CD4-positive, alpha-beta memory T cell (primary cell): ENCODE data around the gene SQOR. TPM values are rescaled to one million over a fixed set of nuclear protein-coding genes. Genes with fewer than 3 reads are reported as not detected.
A peak's percentile ranks its signal among the peaks of the same experiment; 100 is the strongest.

Experiments
- CTCF ChIA-PET: fragments of 350-600 bp; sonication (Branson Sonifier 250); formaldehyde crosslinking; loops from one replicate; lab custom pipeline; 2021; ENCODE audit warnings: inconsistent platforms; ENCODE audit not compliant: partially characterized antibody; lab: Charles Lee
- POLR2A ChIA-PET: fragments of 350-600 bp; sonication (Branson Sonifier 250); formaldehyde crosslinking; loops from one replicate; lab custom pipeline; 2021; ENCODE audit not compliant: partially characterized antibody; lab: Charles Lee
- DNase-seq, 5 donors: peaks; one replicate each; pipeline versions ENCODE4 v3.0.0 to v3.0.0-alpha.2; 2020 to 2022; ENCODE audit warnings: mixed read lengths in 1 of 5
- H3K27ac ChIP-seq: one replicate; pipeline ENCODE4 v1.7.0; 2013; ENCODE audit warnings: low read depth, low read length
- H3K27me3 ChIP-seq: 2 replicates; pipeline ENCODE4 v1.7.0; 2013; ENCODE audit warnings: mild to moderate bottlenecking, low read length, moderate library complexity; ENCODE audit not compliant: insufficient read depth
- H3K36me3 ChIP-seq: 2 replicates; pipeline ENCODE4 v1.7.0; 2013; ENCODE audit warnings: mild to moderate bottlenecking, low read length, moderate library complexity; ENCODE audit not compliant: insufficient read depth
- H3K4me1 ChIP-seq: 2 replicates; pipeline ENCODE4 v1.7.0; 2013; ENCODE audit warnings: mild to moderate bottlenecking, low read length, moderate library complexity; ENCODE audit not compliant: insufficient read depth
- H3K4me3 ChIP-seq, 2 donors: one replicate each; pipeline ENCODE4 v1.7.0; 2013; ENCODE audit warnings: low read length in 2 of 2, mild to moderate bottlenecking in 1 of 2
- H3K9me3 ChIP-seq, 2 donors: one replicate each; pipeline ENCODE4 v1.7.0; 2013; ENCODE audit warnings: low read length in 2 of 2, control low read depth in 1 of 2; ENCODE audit not compliant: control insufficient read depth in 1 of 2
- H3K27ac Mint-ChIP-seq, 7 donors: one replicate each; pipeline ENCODE4 v1.8.0; 2020 to 2021; ENCODE audit warnings: mixed read lengths in 7 of 7, mild to moderate bottlenecking in 6 of 7, inconsistent platforms in 3 of 7, moderate library complexity in 3 of 7
- H3K27me3 Mint-ChIP-seq, 2 donors: one replicate each; pipeline ENCODE4 v1.8.0; 2020 to 2021; ENCODE audit warnings: mixed read lengths in 2 of 2
- H3K36me3 Mint-ChIP-seq, 2 donors: one replicate each; pipeline ENCODE4 v1.8.0; 2020 to 2021; ENCODE audit warnings: mixed read lengths in 2 of 2, inconsistent platforms in 1 of 2, mild to moderate bottlenecking in 1 of 2
- H3K4me1 Mint-ChIP-seq, 4 donors: one replicate each; pipeline ENCODE4 v1.8.0; 2020 to 2021; ENCODE audit warnings: mixed read lengths in 4 of 4, mild to moderate bottlenecking in 1 of 4
- H3K4me3 Mint-ChIP-seq, 8 donors: one replicate each; pipeline ENCODE4 v1.8.0; 2020 to 2021; ENCODE audit warnings: mixed read lengths in 8 of 8, mild to moderate bottlenecking in 7 of 8, moderate library complexity in 6 of 8, inconsistent platforms in 3 of 8
- H3K9me3 Mint-ChIP-seq, 8 donors: one replicate each; pipeline ENCODE4 v1.8.0; 2020 to 2021; ENCODE audit warnings: mixed read lengths in 8 of 8, mild to moderate bottlenecking in 5 of 8, inconsistent platforms in 3 of 8, moderate library complexity in 1 of 8
- intact Hi-C: fragments of 100-400 bp; cut with micrococcal nuclease; formaldehyde crosslinking; loops from one replicate; pipeline ENCODE4 v1.15.1; 2023
- polyA plus RNA-seq, 2 donors: library from polyadenylated mRNA; unstranded; fragments of 300-500 nt; fragmentation: Illumina TruSeq; gene quantifications; one replicate each; pipeline ENCODE4 v1.2.3, GENCODE V29; 2021
- total RNA-seq, 2 experiments: library from RNA; stranded (reverse); gene quantifications; one replicate each; pipeline ENCODE4 v1.2.3, GENCODE V29; 2021

The SQOR gene
- total and polyA plus RNA-seq, 4 experiments from 2014 or later = 47.9 to 183 (median 84.6) TPM

- peaks cover 23% of the 10 kb centered on the region for H3K4me1 ChIP-seq
- Mint-ChIP-seq H3K27ac (peak overlapping the region in 1 of 7 donors; percentile 65), H3K27me3 (no peaks in the 10 kb centered on the region), H3K36me3 (peaks cover 23 to 26% of the 10 kb centered on the region in 2 donors), H3K4me3 (no peak overlapping the region), H3K4me1 (peaks cover 38 to 76% (median 58%) of the 10 kb centered on the region in 4 donors), H3K9me3 (peaks cover 0 to 1% (median 0%) of the 10 kb centered on the region in 8 donors)
- ChIA-PET CTCF (no interaction called here), POLR2A (no interaction called here)
- H3K27ac ChIP-seq = no peak overlapping the region
- no peak for DNase-seq
- peaks cover 6% of the 10 kb centered on the region for H3K36me3 ChIP-seq
- no peaks in the 10 kb centered on the region for H3K9me3 ChIP-seq
- H3K27me3 ChIP-seq = no peaks in the 10 kb centered on the region
- no peak overlapping the region for H3K4me3 ChIP-seq
- intact Hi-C loops = no loop called here
Observed at GRCh38 chr15:45654749-45655148, 19.9 kb downstream of the SQOR start.

GRCh38 chr15:45657254-45657653 lies 22.4 kb downstream of the SQOR start:
- no peak for DNase-seq
- Histone ChIP-seq H3K36me3 (peaks cover 20% of the 10 kb centered on the region), H3K9me3 (no peaks in the 10 kb centered on the region), H3K27me3 (no peaks in the 10 kb centered on the region), H3K27ac (no peak overlapping the region), H3K4me1 (peaks cover 17% of the 10 kb centered on the region), H3K4me3 (no peak overlapping the region)
- H3K9me3 Mint-ChIP-seq = peaks cover 0 to 1% (median 0%) of the 10 kb centered on the region in 8 donors
- CTCF ChIA-PET = no interaction called here
- POLR2A ChIA-PET = no interaction called here
- H3K4me3 Mint-ChIP-seq = peak overlapping the region in 1 of 8 donors; percentile 33
- H3K36me3 Mint-ChIP-seq = peaks cover 34 to 37% of the 10 kb centered on the region in 2 donors
- intact Hi-C loops = no loop called here
- H3K27me3 Mint-ChIP-seq = no peaks in the 10 kb centered on the region
- peaks cover 32 to 67% (median 48%) of the 10 kb centered on the region in 4 donors for H3K4me1 Mint-ChIP-seq
- peak overlapping the region in 4 of 7 donors; percentile 22 to 64 (median 38) for H3K27ac Mint-ChIP-seq

GRCh38 chr15:45657764-45658545 lies 23.1 kb downstream of the SQOR start:
- ChIA-PET CTCF (no interaction called here), POLR2A (no interaction called here)
- Histone ChIP-seq H3K4me1 (peaks cover 14% of the 10 kb centered on the region), H3K4me3 (no peak overlapping the region), H3K27me3 (no peaks in the 10 kb centered on the region), H3K36me3 (peaks cover 28% of the 10 kb centered on the region), H3K27ac (no peak overlapping the region), H3K9me3 (no peaks in the 10 kb centered on the region)
- H3K9me3 Mint-ChIP-seq = peaks cover 0 to 1% (median 0%) of the 10 kb centered on the region in 8 donors
- no peak for DNase-seq
- peak overlapping the region in 4 of 7 donors; percentile 10 to 79 (median 38) for H3K27ac Mint-ChIP-seq
- intact Hi-C loops = no loop called here
- peaks cover 30 to 62% (median 43%) of the 10 kb centered on the region in 4 donors for H3K4me1 Mint-ChIP-seq
- H3K36me3 Mint-ChIP-seq = peaks cover 34 to 42% of the 10 kb centered on the region in 2 donors
- no peak overlapping the region for H3K4me3 Mint-ChIP-seq
- no peaks in the 10 kb centered on the region for H3K27me3 Mint-ChIP-seq

- H3K27me3 Mint-ChIP-seq = no peaks in the 10 kb centered on the region
- Histone ChIP-seq H3K9me3 (no peaks in the 10 kb centered on the region), H3K4me3 (no peak overlapping the region), H3K4me1 (peaks cover 5% of the 10 kb centered on the region), H3K27me3 (no peaks in the 10 kb centered on the region), H3K27ac (no peak overlapping the region), H3K36me3 (peaks cover 41% of the 10 kb centered on the region)
- DNase-seq = no peak
- peak overlapping the region in 6 of 7 donors; percentile 16 to 80 (median 47) for H3K27ac Mint-ChIP-seq
- H3K36me3 Mint-ChIP-seq = peaks cover 50 to 66% of the 10 kb centered on the region in 2 donors
- ChIA-PET POLR2A (interaction anchor here (1.3 kb wide), 1 partner anchor 18 kb away, joined by 5 read pairs; no protein-coding TSS in a partner anchor), CTCF (interaction anchor here (0.9 kb wide), 1 partner anchor 50 kb away, joined by 3 read pairs; no protein-coding TSS in a partner anchor)
- peaks cover 19 to 40% (median 27%) of the 10 kb centered on the region in 4 donors for H3K4me1 Mint-ChIP-seq
- H3K4me3 Mint-ChIP-seq = no peak overlapping the region
- H3K9me3 Mint-ChIP-seq = peaks cover 0 to 1% (median 0%) of the 10 kb centered on the region in 8 donors
- intact Hi-C loops = no loop called here
Observed at GRCh38 chr15:45660231-45660979, 25.6 kb downstream of the SQOR start.

- H3K27ac Mint-ChIP-seq = no peak overlapping the region
- Histone ChIP-seq H3K4me1 (peaks cover 5% of the 10 kb centered on the region), H3K9me3 (no peaks in the 10 kb centered on the region), H3K4me3 (no peak overlapping the region), H3K27ac (no peak overlapping the region), H3K27me3 (no peaks in the 10 kb centered on the region), H3K36me3 (peaks cover 41% of the 10 kb centered on the region)
- peaks cover 60 to 75% of the 10 kb centered on the region in 2 donors for H3K36me3 Mint-ChIP-seq
- no peak overlapping the region for H3K4me3 Mint-ChIP-seq
- H3K27me3 Mint-ChIP-seq = no peaks in the 10 kb centered on the region
- ChIA-PET CTCF (no interaction called here), POLR2A (no interaction called here)
- H3K9me3 Mint-ChIP-seq = peaks cover 0 to 1% (median 0%) of the 10 kb centered on the region in 8 donors
- no peak for DNase-seq
- H3K4me1 Mint-ChIP-seq = peaks cover 20 to 38% (median 31%) of the 10 kb centered on the region in 4 donors
- intact Hi-C loops = no loop called here
Observed at GRCh38 chr15:45662375-45662774, 27.5 kb downstream of the SQOR start.

- peak overlapping the region in 2 of 7 donors; percentile 29 to 61 for H3K27ac Mint-ChIP-seq
Observed at GRCh38 chr15:45664451-45664850, 29.6 kb downstream of the SQOR start.

GRCh38 chr15:45665261-45665660 lies 30.4 kb downstream of the SQOR start:
- no peak overlapping the region for H3K4me3 ChIP-seq
- no peaks in the 10 kb centered on the region for H3K4me1 ChIP-seq
- DNase-seq = no peak
- Mint-ChIP-seq H3K36me3 (peaks cover 57 to 82% of the 10 kb centered on the region in 2 donors), H3K27ac (peak overlapping the region in 2 of 7 donors; percentile 17 to 53), H3K27me3 (no peaks in the 10 kb centered on the region), H3K4me3 (no peak overlapping the region), H3K9me3 (no peaks in the 10 kb centered on the region), H3K4me1 (peaks cover 10 to 19% (median 13%) of the 10 kb centered on the region in 4 donors)
- H3K9me3 ChIP-seq = no peaks in the 10 kb centered on the region
- no peak overlapping the region for H3K27ac ChIP-seq
- peaks cover 41% of the 10 kb centered on the region for H3K36me3 ChIP-seq
- no peaks in the 10 kb centered on the region for H3K27me3 ChIP-seq
- POLR2A ChIA-PET = no interaction called here
- intact Hi-C loops = no loop called here
- CTCF ChIA-PET = interaction anchor here (1.1 kb wide), 1 partner anchor 16 kb away, joined by 3 read pairs; no protein-coding TSS in a partner anchor

More at GRCh38 chr15:45664451-45664850, 29.6 kb downstream of the SQOR start:
- CTCF ChIA-PET = interaction anchor here (1.8 kb wide), 1 partner anchor 41 kb away, joined by 7 read pairs; no protein-coding TSS in a partner anchor
- Mint-ChIP-seq H3K27me3 (no peaks in the 10 kb centered on the region), H3K9me3 (no peaks in the 10 kb centered on the region), H3K4me3 (no peak overlapping the region), H3K36me3 (peaks cover 57 to 82% of the 10 kb centered on the region in 2 donors), H3K4me1 (peaks cover 16 to 24% (median 20%) of the 10 kb centered on the region in 4 donors)
- intact Hi-C loops = no loop called here
- peaks cover 40% of the 10 kb centered on the region for H3K36me3 ChIP-seq
- no peaks in the 10 kb centered on the region for H3K27me3 ChIP-seq
- no peaks in the 10 kb centered on the region for H3K9me3 ChIP-seq
- H3K27ac ChIP-seq = no peak overlapping the region
- H3K4me3 ChIP-seq = no peak overlapping the region
- no peak for DNase-seq
- POLR2A ChIA-PET = no interaction called here
- H3K4me1 ChIP-seq = peaks cover under 1% of the 10 kb centered on the region
